Smooth muscle cell (in vitro differentiated cells): ENCODE measurements around the gene RAD54L. TPM values are rescaled to one million over a fixed set of nuclear protein-coding genes. Genes with fewer than 3 reads are reported as not detected.

Source experiments
- DNase-seq: peaks from one replicate; lab custom pipeline; 2025; ENCODE audit not compliant: unreplicated experiment; lab: John Stamatoyannopoulos, UW
- H2AFZ ChIP-seq: fragments of 200-600 bp; sonication (generic); 2 replicates; pipeline ENCODE4 v1.6.0; 2016; ENCODE audit warnings: antibody characterized with exemption, low read depth, mild to moderate bottlenecking
- H3F3A ChIP-seq: fragments of 200-600 bp; sonication (generic); 2 replicates; pipeline ENCODE4 v1.6.0; 2017; ENCODE audit warnings: antibody characterized with exemption, low read depth
- H3K27ac ChIP-seq: fragments of 200-600 bp; sonication (generic); 2 replicates; pipeline ENCODE4 v1.5.1; 2016; ENCODE audit warnings: low read depth, mild to moderate bottlenecking
- H3K27me3 ChIP-seq: fragments of 200-600 bp; sonication (generic); 2 replicates; pipeline ENCODE4 v1.6.1; 2016; ENCODE audit warnings: low read depth, mild to moderate bottlenecking
- H3K36me3 ChIP-seq: fragments of 200-600 bp; sonication (generic); 2 replicates; pipeline ENCODE4 v1.5.1; 2016; ENCODE audit warnings: low read depth
- H3K4me1 ChIP-seq: fragments of 200-600 bp; sonication (generic); 2 replicates; pipeline ENCODE4 v1.5.1; 2016; ENCODE audit warnings: low read depth
- H3K4me2 ChIP-seq: fragments of 200-600 bp; sonication (generic); 2 replicates; pipeline ENCODE4 v1.6.0; 2016; ENCODE audit warnings: mild to moderate bottlenecking
- H3K4me3 ChIP-seq: fragments of 200-600 bp; sonication (generic); 2 replicates; pipeline ENCODE4 v1.5.1; 2016; ENCODE audit warnings: mild to moderate bottlenecking
- H3K79me2 ChIP-seq: fragments of 200-600 bp; sonication (generic); 2 replicates; pipeline ENCODE4 v1.6.0; 2016; ENCODE audit warnings: low read depth, mild to moderate bottlenecking
- H3K9ac ChIP-seq: fragments of 200-600 bp; sonication (generic); 2 replicates; pipeline ENCODE4 v1.6.0; 2016; ENCODE audit warnings: low read depth
- H3K9me3 ChIP-seq: fragments of 200-600 bp; sonication (generic); replicated peaks from 2 replicates; pipeline ENCODE4 v1.5.1; 2016; ENCODE audit warnings: low read depth
- H4K20me1 ChIP-seq: fragments of 200-600 bp; sonication (generic); 2 replicates; pipeline ENCODE4 v1.6.0; 2016; ENCODE audit warnings: low read depth
- WGBS: methylation state at CpG from one replicate; pipeline ENCODE4 v1.1.7; 2016; ENCODE audit warnings: low lambda C conversion rate; 5-methylcytosine and 5-hydroxymethylcytosine counted together
- polyA plus RNA-seq: library from polyadenylated mRNA; unstranded; fragments of >200 nt; fragmentation: Nextera tagmentation; extraction: Ambion mirVana; gene quantifications from 2 replicates; pipeline ENCODE4 v1.2.1, GENCODE V29; 2016
- total RNA-seq: library from RNA; depleted of rRNA; stranded (reverse); fragments of >200 nt; gene quantifications from 2 replicates; pipeline ENCODE4 v1.2.3, GENCODE V29; 2014
- TF ChIP-seq, protein P1 (sequence below): fragments of 200-600 bp; sonication (generic); IDR thresholded peaks from 2 replicates; pipeline ENCODE4 v1.5.1; 2017; ENCODE audit warnings: borderline replicate concordance, mild to moderate bottlenecking, antibody characterized with exemption; ENCODE audit not compliant: insufficient read depth, poor library complexity, severe bottlenecking

Gene RAD54L
- total and polyA plus RNA-seq, 2 experiments from 2014 or later = 4.9 to 5.6 TPM

DNA sequence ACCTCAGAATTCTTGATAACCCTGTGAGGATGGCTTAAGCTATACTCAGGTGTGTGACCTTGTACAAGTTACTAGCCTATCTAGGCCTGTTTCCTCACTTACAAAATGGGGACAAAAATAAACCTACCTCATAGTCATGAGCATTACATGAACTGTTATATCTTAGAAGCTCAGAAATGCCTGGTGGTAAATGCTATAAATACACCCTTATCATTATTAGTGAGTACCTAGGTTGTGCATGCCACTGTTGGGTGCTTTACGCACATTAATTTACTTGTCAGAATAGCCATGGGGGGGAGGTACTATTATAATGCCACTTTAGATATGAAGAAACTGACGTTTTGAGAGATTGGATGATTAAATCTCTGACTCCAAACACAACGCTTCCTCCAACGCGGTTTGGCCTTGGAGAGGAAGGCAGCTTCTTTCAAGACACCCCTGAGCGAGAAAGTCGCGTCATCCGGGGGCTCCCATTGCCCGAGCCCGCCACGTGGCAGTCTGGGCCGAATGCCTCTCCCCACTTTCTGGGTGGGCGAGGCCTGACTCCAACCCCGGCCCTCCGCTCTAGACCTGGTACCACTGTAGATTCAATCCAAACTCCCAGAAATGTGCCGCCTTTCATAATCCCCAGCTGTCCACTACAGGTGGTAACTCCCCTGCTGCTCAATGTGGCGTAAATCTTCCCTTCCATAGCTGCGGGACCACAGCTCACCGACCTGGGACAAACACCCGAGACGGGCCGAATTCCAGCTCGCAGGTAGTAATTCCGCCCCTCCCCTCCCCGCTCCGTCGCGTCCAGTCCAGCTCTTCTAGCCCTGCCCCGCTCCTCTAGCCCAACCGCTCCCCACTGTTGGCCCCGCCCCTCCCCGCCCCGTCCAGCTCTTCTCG lies 771 bp upstream of the RAD54L start:
- peak; percentile 72 for DNase-seq
- H3K27ac ChIP-seq = peak overlapping the region; percentile 77
- peaks cover 9% of the 10 kb centered on the region for H3K4me1 ChIP-seq
- peaks cover 7% of the 10 kb centered on the region for H3K79me2 ChIP-seq
- 11% methylated on average over 18 of the region's 35 CpGs for WGBS
- peak overlapping the region; percentile 90 for H3K4me2 ChIP-seq
- no peaks in the 10 kb centered on the region for H3K27me3 ChIP-seq
- no peaks in the 10 kb centered on the region for H3F3A ChIP-seq
- H2AFZ ChIP-seq = peak overlapping the region; percentile 58
- no peaks in the 10 kb centered on the region for H3K9me3 ChIP-seq
- H3K4me3 ChIP-seq = peak overlapping the region; percentile 64
- H3K36me3 ChIP-seq = no peaks in the 10 kb centered on the region
- TF ChIP-seq, protein P1, sequence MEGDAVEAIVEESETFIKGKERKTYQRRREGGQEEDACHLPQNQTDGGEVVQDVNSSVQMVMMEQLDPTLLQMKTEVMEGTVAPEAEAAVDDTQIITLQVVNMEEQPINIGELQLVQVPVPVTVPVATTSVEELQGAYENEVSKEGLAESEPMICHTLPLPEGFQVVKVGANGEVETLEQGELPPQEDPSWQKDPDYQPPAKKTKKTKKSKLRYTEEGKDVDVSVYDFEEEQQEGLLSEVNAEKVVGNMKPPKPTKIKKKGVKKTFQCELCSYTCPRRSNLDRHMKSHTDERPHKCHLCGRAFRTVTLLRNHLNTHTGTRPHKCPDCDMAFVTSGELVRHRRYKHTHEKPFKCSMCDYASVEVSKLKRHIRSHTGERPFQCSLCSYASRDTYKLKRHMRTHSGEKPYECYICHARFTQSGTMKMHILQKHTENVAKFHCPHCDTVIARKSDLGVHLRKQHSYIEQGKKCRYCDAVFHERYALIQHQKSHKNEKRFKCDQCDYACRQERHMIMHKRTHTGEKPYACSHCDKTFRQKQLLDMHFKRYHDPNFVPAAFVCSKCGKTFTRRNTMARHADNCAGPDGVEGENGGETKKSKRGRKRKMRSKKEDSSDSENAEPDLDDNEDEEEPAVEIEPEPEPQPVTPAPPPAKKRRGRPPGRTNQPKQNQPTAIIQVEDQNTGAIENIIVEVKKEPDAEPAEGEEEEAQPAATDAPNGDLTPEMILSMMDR = no peak
- peak overlapping the region; percentile 82 for H3K9ac ChIP-seq
- H4K20me1 ChIP-seq = no peaks in the 10 kb centered on the region

DNA sequence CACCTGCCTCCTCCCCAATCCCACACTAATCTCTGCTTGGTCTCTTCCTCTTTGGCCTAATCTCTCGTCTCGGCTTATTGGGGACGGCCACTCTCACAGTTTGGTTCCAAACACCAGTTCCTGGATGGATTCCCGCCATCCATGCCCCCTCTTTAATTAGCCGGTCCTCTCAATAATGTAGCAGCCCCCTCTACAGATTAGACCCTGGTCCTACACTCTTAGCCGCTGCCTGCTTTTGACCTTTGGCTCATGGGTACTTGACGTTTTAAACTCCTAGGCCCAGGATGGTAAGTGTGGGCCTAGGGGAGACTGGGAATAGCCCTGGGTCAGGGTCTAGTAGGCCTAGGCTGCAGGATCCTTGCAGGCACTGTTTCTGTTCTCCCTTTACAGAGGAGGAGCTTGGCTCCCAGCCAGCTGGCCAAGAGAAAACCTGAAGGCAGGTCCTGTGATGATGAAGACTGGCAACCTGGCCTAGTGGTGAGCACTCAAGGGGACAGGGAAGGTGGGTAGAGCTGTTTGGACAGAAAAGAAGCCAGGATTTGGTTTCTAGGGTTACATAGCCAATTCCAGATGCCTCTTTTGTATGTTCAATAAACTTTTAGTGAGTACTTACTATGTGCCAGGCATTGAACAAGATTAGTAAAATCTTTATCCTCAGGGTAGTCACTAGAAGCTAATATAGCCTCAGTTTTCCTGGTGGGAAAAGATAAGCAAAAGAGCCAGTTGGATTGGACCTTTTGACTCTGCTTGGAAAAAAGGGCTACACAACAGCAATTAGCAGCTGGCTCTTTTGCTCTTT lies 758 bp downstream of the RAD54L start:
- Histone ChIP-seq H3K36me3 (no peaks in the 10 kb centered on the region), H2AFZ (no peak overlapping the region), H3K4me1 (peaks cover 9% of the 10 kb centered on the region), H4K20me1 (no peaks in the 10 kb centered on the region), H3K4me2 (peak overlapping the region; percentile 78), H3K27me3 (no peaks in the 10 kb centered on the region), H3F3A (no peaks in the 10 kb centered on the region), H3K9ac (peak overlapping the region; percentile 1), H3K9me3 (no peaks in the 10 kb centered on the region), H3K27ac (no peak overlapping the region), H3K79me2 (peaks cover 7% of the 10 kb centered on the region), H3K4me3 (peak overlapping the region; percentile 52)
- 3% methylated on average over 7 of the region's 7 CpGs for WGBS
- TF ChIP-seq, protein P1 = no peak
- no peak for DNase-seq

DNA sequence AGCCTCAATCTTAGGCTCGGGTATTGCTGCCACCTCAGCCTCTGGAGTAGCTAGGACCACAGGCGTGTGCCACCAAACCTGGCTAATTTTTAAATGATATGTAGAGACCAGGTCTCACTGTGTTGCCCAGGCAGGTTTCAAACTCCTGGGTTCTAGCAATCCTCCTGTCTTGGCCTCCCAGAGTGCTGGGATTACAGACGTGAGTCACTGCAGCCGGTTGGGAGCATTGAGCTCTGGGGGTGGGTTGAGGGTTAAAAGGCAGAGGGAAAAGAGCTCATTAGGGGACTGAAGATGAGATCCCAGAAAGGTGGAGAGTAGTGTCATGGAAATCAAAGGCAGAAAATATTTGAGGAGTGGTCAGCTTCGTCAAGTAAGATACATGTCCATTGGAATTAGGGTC lies 7.1 kb downstream of the RAD54L start:
- Histone ChIP-seq H2AFZ (no peak overlapping the region), H3K4me3 (no peak overlapping the region), H3K27me3 (no peaks in the 10 kb centered on the region), H3K79me2 (no peaks in the 10 kb centered on the region), H3K4me2 (no peak overlapping the region), H3K27ac (no peak overlapping the region), H3K36me3 (no peaks in the 10 kb centered on the region), H3K9ac (no peak overlapping the region), H3K9me3 (no peaks in the 10 kb centered on the region), H4K20me1 (no peaks in the 10 kb centered on the region), H3K4me1 (no peaks in the 10 kb centered on the region), H3F3A (no peaks in the 10 kb centered on the region)
- no peak for DNase-seq
- 72% methylated on average over 5 of the region's 5 CpGs for WGBS
- TF ChIP-seq, protein P1 = no peak
